ENCODE results near the gene TMEM63B. TPM values are rescaled to one million over a fixed set of nuclear protein-coding genes. Genes with fewer than 3 reads are reported as not detected.

TMEM63B gene
- total and polyA plus RNA-seq, 2 of the 8 experiments (the other 6 are each of a cell fraction or from before 2014, with no cell fraction given) = 61.1 to 96.8 TPM

- Histone ChIP-seq H2AK5ac (ENCODE audit: low read depth, low read length) (no peak overlapping the region), H3K79me1 (ENCODE audit: low read depth, low read length) (no peaks in the 10 kb centered on the region), H3K4ac (replicated peaks; ENCODE audit: insufficient read length, low read depth, low read length) (no peak overlapping the region), H3K79me2 (ENCODE audit: control insufficient read depth in 1 of 2, insufficient read depth in 2 of 2, low read length in 2 of 2) (no peaks in the 10 kb centered on the region), H3K56ac (replicated peaks; ENCODE audit: insufficient read length, low read depth, low read length) (no peak overlapping the region), H2BK12ac (ENCODE audit: low read depth, low read length) (0 out of 2 replicates have a peak overlapping the region, but pooled peaks have one; percentile 9), H4K20me1 (replicated peaks in 1 of 2; ENCODE audit: control insufficient read depth in 1 of 2, insufficient read depth in 2 of 2, low read length in 2 of 2) (no peaks in the 10 kb centered on the region), H3K23me2 (ENCODE audit: low read depth, low read length) (peaks cover 10% of the 10 kb centered on the region; the same call in 1 of the 2 replicates), H2BK15ac (ENCODE audit: low read length) (no peak overlapping the region), H3K4me1 (replicated peaks in 1 of 4; ENCODE audit: control insufficient read depth in 3 of 4, insufficient read depth in 4 of 4, low read length in 3 of 4) (peaks cover 2 to 15% (median 3%) of the 10 kb centered on the region in 4 experiments; a peak in 5 of 7 replicates), H2AFZ (ENCODE audit: low read length) (no peak overlapping the region), H3K27me3 (replicated peaks in 1 of 4; ENCODE audit: control insufficient read depth in 3 of 4, extremely low read depth in 1 of 4, insufficient read depth in 3 of 4, low read length in 3 of 4) (no peaks in the 10 kb centered on the region), H4K8ac (ENCODE audit: extremely low read depth, insufficient read depth, low read length) (no peak overlapping the region), H2BK5ac (ENCODE audit: low read depth, low read length) (no peak overlapping the region), H3K9ac (replicated peaks in 1 of 4; ENCODE audit: extremely low read depth in 1 of 4, low read depth in 3 of 4, low read length in 3 of 4) (no peak overlapping the region), H3K9me3 (ENCODE audit: insufficient read depth in 2 of 2, low read depth in 1 of 2, low read length in 1 of 2) (no peaks in the 10 kb centered on the region), H3K27ac (ENCODE audit: low read depth, low read length) (no peak overlapping the region), H2BK20ac (ENCODE audit: low read length) (no peak overlapping the region), H4K5ac (ENCODE audit: insufficient read length, low read depth, low read length) (no peak overlapping the region), H3K18ac (ENCODE audit: extremely low read depth, low read length) (no peak overlapping the region), H3K23ac (ENCODE audit: insufficient read length) (no peak overlapping the region), H4K91ac (replicated peaks; ENCODE audit: insufficient read length, low read length) (no peak overlapping the region), H3K4me2 (ENCODE audit: insufficient read depth in 1 of 2, low read depth in 2 of 2, low read length in 2 of 2) (no peak overlapping the region), H3K4me3 (ENCODE audit: extremely low read depth in 1 of 4, insufficient read depth in 2 of 4, low read depth in 3 of 4, low read length in 4 of 4) (no peak overlapping the region), H3K36me3 (ENCODE audit: control insufficient read depth in 2 of 4, insufficient read depth in 4 of 4, low read length in 3 of 4) (no peaks in the 10 kb centered on the region), H3K14ac (ENCODE audit: insufficient read length) (no peak overlapping the region), H2BK120ac (replicated peaks; ENCODE audit: low read depth, low read length) (no peak overlapping the region)
- no peak for FAIRE-seq
- DNase-seq (ENCODE audit: low read depth in 1 of 2, low spot score in 2 of 2) = no peak
- 88% methylated on average over 5 of the region's 7 CpGs; no CpG with 5 or more reads in 1 of the 2 experiments for WGBS, 2 experiments (ENCODE audit: extremely low coverage in 1 of 2, insufficient coverage in 1 of 2, insufficient read length in 1 of 2, insufficient replicate concordance in 2 of 2, low coverage in 1 of 2, low lambda C conversion rate in 2 of 2, missing lambda C conversion rate in 1 of 2)
- POLR2A ChIA-PET (ENCODE audit: partially characterized antibody) = interaction anchor here (1.2 to 2.2 kb wide), 3 partner anchors 44 to 76 kb away, joined by 4 to 7 read pairs (median 5); partner anchors contain the start of gene SLC29A1
- CTCF ChIA-PET (ENCODE audit: partially characterized antibody) = interaction anchor here (1.0 to 10.8 kb wide), 2 partner anchors 20 to 49 kb away, joined by 3 to 287 read pairs; partner anchors contain the start of gene SLC29A1
- no peak for TF ChIP-seq EGR1 (IDR thresholded peaks at IDR 0.05; ENCODE audit: borderline replicate concordance, low read depth, low read length)
- no peak for TF ChIP-seq RXRA (IDR thresholded peaks at IDR 0.05; ENCODE audit: insufficient read depth, low read depth, low read length)
- TF ChIP-seq RAD21 (IDR thresholded peaks at IDR 0.05 in 1 of 2, conservative IDR thresholded peaks at IDR 0.05 in 1 of 2; ENCODE audit: low read depth in 2 of 2, low read length in 2 of 2) = no peak
- TF ChIP-seq HDAC6 (IDR thresholded peaks at IDR 0.05; ENCODE audit: low read depth, low read length) = no peak
- TF ChIP-seq TAF7 (optimal IDR thresholded peaks at IDR 0.05; ENCODE audit: borderline replicate concordance, low read depth, low read length) = no peak
- TF ChIP-seq SRF (IDR thresholded peaks at IDR 0.05; ENCODE audit: low read depth, low read length) = no peak
- TF ChIP-seq BCL11A (IDR thresholded peaks at IDR 0.05; ENCODE audit: low read depth in 2 of 2, low read length in 2 of 2) = no peak
- no peak for TF ChIP-seq SP4 (IDR thresholded peaks at IDR 0.05; ENCODE audit: low read length)
- TF ChIP-seq E2F6 (IDR thresholded peaks at IDR 0.05) = no peak
- no peak for TF ChIP-seq SP1 (IDR thresholded peaks at IDR 0.05; ENCODE audit: low read depth, low read length)
- no peak for TF ChIP-seq CEBPB (IDR thresholded peaks at IDR 0.05; ENCODE audit: low read depth, low read length)
- no peak for TF ChIP-seq KDM5A (IDR thresholded peaks at IDR 0.05; ENCODE audit: low read length)
- no peak for TF ChIP-seq FOSL1 (IDR thresholded peaks at IDR 0.05; ENCODE audit: insufficient read depth, low read depth, low read length)
- TF ChIP-seq GTF2F1 (IDR thresholded peaks at IDR 0.05; ENCODE audit: borderline replicate concordance, low read depth, low read length) = no peak
These were observed 52.3 kb downstream of the TMEM63B start for GRCh38 chr6:44179648-44180047.

All from H1 (cell line).